Glomerular endothelial cell (primary cell): ENCODE results near the gene IHH. TPM values are rescaled to one million over a fixed set of nuclear protein-coding genes. Genes with fewer than 3 reads are reported as not detected.

Experiments
- DNase-seq: peaks from one replicate; pipeline ENCODE4 v3.0.0-alpha.2; 2011; ENCODE audit warnings: low read depth, low spot score; ENCODE audit errors: extremely low read depth
- total RNA-seq: library from RNA; depleted of rRNA; stranded (reverse); fragments of >200 nt; gene quantifications from 2 replicates; pipeline ENCODE4 v1.2.3, GENCODE V29; 2015

IHH gene
- not detected in 2 replicates for total RNA-seq

DNA sequence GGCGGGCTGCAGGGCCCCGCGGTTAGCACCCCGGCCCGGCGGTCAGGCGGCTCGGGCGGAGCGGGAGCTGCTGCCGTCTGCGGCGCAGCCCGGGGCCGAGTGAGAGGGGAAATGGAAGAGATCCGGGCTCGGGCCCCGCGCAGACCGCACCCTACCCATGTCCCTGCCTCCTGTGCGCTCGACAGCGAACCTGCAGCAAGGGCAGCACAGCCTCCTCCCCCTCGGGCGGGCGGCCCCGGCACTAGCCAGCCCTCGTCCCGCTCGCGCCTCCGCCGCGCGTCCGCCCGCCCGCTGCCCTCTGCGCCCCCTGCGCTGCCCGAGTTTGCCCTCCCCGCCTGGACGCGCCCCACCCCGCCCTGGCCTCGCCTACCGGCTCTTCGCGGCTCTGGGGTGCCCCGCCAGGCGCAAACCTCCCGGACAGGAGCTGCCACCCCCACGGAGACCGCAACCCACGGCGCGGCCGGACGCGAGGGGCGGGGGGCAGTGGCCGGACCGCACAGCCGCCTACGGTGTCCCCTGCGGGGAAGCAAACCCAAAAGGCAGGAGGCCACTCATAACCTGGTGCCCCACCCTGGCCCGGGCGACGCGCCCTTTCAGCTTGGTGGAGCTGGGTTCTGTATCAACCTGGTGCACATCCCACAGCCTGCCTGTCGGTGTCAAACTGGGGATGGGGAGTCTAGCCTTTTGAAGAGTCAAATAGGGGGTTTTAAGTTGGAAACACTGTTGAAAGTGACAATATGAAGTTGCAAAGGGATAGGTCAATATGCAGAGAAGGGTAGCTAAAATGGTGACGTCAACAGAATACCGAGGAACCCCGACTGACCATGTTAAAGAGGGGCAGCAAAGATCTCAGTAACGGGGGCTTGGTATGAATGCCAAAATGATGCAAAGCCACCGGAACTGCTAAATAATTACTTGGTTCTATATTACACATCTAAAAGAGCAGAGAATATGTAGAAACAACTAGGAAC lies at the start of gene IHH:
IHH (minus strand) TSS at position 101 of the 971 bp plus-strand sequence. CDS start 454 bp downstream, outside the sequence.
- no peak for DNase-seq

DNA sequence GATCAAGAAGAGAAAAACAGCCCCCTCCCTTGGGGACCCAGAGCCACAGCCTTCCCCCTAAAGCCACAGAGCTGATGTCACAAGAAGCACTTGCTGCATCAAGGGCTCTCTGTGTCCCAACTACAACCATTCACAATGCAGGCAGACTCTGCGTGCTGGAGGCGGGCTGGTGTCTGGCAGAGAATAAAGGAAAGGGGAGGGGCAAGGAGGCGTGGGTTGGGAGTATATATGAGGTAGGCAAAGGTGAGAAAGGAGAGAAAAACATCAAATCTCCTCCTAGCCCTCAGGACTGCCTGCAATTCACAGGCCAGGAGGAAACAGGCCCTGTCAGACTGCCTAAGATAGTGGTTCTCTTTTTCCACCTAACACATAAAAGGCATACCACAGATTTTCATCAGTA lies 48.8 kb upstream of the IHH start:
- no peak for DNase-seq

DNA sequence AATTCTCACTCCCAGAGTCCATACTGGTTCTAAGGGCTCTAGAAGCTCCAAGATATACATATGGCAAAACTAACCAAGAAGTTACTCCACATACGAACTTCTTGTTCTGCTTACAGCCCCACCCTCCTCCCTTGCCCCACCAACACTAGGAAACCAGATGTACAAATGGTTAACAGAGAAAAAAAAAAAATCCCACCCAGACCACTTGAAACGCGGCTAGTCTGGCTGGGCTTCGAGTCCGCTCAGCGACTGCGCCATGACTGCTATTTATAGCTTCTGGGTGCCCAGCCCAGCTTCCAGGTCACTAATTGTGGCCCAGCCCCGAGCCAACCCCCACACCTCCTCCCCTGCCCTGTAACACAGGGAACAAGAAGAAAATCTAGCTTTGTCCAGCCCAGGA lies 47.0 kb upstream of the IHH start:
- no peak for DNase-seq

DNA sequence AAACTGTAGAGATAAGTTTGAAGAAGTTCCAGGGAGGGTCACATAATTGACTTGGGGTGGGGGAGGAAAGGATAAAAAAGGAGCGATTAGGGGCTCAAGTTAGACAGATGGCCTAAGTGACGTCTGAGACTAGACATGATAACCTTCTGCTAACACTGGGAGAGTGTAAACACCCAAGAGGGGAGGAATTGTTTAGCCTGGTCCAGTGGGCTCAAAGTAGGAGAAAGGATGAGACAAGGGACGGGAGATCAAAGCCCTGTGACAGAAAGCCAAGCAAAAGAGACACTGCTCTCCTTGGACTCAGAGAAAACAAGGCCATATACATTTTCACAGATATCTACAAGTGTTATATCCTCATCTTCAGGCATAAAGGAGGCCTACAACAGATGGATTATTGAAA lies 45.5 kb upstream of the IHH start:
- DNase-seq, result no peak

DNA sequence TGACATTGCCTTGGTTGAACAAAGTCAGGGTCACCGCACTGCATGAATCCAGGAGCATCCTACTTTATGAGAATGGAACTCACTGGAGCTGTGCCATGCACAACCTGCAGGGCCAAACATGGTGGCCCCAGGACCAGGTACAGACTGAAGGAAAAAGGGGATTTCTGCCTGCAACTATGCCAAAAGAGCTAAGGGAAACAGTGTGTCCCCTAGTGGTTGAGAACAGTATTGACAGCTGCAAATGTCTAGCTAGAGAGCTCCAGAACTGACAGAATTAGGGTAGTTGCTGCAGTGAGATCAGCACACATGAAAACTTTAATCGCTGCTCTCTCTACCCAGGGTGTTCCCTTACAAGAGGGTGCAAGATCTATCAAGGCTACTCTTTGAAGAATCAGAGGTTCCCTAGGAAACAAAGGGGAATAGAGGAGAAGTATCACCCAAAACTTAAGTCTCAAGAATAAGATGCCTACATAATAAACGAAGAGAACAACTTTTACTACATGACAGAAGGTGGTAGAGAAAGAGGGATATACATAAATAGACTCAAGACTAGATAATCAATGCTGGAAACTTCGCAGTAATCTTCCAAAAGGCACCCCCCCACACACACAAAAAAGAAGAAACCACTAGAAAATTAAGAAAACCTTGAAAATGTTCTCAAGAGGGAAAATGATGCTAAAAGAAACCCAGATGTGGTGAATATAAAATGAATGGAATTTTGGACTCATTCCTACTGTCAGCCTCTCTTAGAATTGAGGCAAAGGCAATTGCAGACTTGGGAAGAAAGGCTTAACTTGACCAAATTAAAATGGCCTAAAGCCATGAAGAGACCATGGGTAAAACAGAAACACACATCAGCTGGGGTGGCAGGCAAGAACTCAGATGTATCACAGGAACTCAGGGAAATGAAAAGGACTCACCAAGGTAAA lies 43.6 kb upstream of the IHH start:
- DNase-seq, result peak; percentile 7

DNA sequence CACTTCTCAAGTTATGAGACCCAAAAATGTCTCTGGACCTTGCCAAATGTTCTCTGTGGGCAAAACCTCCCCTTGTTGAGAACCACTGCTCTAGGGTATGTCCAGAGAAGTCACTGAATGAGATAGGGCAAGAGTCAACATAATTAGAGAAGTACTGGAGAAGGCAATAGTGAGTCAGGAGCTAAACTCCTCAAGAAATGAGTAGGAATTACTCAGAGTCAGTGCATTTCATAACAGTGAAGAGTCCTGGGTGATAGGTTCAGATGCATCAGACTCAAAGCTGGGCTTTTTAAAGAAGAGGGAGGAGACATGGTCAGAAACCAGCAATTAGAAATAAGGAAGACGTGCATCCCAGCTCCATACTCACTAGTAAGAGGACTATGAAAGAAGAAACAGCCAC lies 38.6 kb upstream of the IHH start:
- no peak for DNase-seq

DNA sequence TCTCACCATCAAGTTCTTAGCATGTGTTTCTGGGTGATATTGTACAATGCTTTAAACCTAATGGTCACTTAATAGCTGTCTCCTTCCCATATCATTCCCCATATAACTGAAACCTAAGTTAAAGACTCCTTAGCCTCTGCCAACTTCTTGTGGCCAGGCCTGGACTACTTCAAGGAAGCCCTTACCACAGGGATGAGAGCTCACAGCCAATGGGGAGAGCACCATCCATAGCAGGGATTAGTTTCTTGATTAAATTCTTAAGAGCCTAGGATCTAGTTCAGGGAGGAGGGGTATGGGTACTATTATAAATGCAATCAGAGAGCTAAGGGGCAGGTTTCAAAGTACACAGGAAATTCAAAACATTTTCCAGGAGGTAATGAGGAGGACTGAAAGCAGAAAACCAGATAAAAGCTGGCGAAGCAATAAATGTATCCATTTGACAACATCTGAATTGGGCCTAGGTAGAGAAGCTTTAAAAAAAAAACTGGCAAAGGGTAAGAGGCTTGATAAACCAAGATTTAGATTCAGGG lies 34.8 kb upstream of the IHH start:
- no peak for DNase-seq

DNA sequence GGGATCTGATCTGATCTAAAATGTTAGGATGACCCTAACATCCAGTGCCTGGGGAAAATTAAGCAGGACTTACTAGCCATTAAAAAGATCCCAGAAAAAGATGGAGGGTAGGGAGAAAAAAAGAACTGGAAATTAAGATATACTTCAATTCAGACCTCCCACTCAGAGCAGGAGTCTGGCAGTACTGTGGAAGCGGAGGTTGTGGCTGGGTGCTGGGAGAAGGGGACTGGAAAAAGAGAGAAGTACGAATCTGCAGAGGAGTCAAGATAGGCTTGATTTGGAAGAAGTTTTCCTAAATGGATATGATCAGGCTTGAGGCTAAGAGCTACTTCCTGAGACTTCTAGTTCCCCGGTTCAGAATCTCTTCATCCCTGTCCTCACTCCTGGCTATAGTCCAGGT lies 33.5 kb upstream of the IHH start:
- DNase-seq, result no peak

DNA sequence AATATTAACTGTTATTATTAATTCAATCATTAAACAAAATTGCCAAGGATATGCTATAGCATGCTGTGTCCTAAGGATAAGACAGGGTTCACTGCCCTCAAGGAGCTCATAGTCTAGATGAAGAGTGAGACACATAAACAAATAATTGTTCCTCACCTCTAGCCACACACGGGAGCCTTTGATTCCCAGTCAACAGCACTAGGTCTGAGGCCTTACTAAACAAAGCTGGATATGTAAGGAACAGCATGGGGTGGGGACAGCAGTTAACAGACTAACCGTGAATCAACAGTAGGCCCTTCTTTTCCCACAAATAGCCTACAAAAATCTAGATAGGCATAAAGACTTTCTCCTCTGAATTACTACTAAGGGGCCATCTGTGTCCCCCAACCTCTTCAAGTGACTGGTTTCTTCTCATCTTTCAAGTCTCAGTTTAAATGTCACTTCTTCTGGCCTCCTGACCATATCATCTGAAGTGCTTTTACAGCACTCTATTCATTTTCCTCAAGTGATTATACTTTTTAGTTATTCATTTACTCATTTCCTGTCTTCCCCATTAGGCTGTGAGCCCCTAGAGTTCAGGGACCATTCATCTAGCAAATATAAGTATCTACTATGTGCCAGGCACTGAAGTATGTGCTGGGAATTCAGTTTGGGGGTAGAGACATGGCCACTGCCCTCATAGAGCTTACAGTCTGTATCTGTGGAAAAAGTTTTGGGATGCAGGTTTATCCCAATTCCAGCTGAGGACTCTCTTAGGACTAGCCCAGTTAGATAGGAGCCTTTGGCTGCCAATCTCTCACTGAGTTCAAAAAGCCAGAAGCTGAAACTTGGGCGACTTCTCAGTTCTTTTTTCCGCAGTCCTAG lies 29.9 kb upstream of the IHH start:
- DNase-seq, result no peak

DNA sequence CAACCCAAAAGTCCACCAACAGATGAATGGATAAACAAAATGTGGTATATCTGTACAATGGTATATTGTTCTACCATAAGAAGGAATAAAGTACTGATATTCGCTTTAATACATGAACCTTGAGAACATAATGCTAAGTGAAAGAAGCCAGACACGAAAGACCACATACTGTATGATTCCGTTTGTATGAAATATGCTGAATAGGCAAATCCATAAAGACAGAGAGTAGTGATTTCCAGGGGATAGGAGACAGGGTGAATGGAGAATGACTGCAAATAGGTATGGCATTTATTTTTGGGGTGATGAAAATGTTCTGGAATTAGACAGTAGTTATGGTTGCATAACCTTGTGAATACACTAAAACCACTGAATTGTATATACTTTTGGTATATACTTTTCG lies 28.6 kb upstream of the IHH start:
- no peak for DNase-seq

DNA sequence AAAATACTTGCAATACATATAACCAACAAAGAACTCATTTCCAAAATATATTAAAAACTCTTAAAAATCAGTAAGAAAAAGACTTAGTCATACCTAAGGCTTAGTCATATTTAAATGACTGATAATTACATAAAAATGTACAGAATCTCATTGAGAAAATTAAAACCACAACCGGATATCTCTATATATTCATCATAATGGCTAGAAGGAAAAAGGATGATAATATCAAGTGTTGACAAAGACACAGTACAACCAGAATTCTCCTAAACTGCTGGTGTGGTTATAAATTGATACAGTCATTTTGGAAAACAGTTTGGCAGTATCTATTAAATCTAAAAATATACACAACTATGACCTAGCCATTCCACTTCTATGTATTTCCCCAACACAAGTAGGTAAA lies 27.1 kb upstream of the IHH start:
- DNase-seq, result no peak

DNA sequence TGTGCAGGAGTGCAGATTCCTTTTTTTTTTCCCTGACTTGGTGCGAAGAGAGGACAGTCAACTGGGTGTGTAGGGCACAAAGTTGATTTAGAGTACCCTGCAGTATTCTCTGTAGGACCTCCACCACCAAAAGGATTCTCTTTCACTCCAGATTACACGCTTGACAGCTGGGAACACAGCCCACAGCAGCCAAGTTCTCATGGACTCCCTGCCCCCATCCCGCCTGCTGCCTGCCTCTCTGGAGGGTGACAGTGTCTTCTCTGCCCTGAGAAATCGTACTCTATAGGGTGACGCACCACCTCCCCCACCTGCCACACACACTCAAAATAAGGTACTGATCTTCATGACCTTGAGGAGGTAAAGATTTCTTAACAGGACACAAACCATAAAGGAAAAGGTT lies 26.6 kb upstream of the IHH start:
- no peak for DNase-seq

DNA sequence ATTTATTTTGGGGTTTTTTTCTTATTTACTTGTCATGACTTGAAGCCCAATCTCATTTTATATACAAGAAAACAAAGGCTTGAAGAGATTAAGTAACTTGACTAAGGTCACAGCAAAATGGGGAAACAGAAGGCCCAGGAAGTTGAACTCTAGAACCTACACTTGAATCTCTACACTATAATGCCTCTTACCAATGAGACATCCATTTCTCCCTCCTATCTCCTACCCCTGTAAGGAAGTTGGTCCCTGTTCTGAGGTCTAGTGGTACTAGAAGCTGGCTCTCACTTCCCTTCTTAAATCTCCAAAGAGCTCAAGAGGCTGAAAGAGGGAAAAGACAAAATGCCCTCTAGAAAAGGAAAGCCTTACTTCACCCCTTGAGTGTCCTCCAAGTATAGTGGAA lies 25.5 kb upstream of the IHH start:
- no peak for DNase-seq

DNA sequence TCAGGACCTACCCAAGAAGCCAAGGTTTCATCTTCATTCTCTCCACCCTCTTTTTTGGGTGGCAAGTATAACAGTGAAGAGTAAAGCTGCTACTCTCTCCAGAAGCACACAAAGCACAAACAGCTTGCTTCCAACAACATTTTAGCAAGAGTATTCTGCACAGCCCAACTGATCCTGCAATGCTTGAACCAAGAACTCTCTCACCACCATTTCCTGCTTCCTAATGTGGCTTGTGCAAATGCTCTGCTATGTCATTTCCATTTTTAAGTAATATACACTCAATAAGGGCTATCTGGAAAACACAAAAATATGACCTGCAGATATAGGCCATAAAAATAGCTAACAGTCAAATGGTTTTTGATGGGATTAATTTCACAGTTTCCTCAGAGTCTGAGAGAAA lies 24.1 kb upstream of the IHH start:
- no peak for DNase-seq

DNA sequence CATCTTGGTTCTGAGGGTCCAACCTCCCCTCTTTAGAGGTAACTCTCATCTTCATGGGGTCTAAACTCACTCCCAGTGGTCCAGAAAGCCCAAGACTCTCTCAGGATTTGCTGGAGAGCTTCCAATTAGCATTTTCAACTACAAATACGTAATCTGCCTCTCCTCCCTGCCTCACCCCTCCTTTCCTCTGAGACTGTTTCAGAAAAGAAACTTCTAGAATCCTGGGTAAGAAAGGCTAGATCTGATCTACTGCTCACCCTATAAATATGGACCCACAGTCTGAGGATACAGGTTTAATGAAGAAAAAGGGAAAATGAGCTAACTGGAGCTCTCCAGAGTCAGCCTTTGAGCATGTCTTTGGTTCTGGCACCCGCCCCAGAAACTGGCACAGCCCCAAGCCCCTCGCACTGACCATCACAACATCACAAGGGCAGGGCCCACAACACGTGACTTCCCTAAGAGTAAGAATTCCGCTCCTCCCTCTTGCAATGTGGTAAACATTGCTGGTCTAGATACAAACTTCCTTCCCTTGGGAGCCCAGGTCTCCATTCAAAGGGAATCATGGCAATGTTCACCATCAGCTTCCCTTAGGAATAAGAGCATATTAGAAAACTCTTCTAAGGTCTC lies 21.7 kb upstream of the IHH start:
- DNase-seq, result no peak

DNA sequence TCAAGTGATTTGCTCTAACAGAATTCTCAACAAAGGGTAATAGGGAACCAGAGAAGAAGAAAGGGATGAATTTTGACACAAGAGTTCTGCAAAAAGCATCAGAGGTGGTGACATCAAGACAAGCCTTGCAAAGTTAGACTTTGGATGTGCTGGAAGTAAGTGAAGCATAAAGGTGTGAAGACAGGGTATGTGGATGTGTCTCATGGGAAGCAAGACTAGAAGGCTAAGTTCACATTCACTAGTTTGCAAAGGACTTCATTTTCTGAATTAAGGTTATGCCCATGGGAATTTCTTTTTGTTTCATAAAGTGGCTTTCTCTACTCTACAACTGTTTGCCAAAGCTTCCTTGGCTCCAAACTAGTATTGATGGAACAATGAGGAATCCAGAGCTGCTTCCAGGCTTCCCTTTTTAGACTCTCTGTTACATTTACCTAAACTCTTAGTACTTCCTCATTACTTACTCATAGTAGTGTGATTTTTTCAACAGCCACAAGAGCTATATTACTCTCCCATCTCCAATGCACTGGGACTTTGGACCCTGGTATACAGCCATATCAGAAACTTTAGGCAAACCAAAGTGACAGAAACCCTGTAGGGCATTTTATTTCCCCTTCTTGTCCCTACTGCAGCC lies 21.1 kb upstream of the IHH start:
- no peak for DNase-seq

DNA sequence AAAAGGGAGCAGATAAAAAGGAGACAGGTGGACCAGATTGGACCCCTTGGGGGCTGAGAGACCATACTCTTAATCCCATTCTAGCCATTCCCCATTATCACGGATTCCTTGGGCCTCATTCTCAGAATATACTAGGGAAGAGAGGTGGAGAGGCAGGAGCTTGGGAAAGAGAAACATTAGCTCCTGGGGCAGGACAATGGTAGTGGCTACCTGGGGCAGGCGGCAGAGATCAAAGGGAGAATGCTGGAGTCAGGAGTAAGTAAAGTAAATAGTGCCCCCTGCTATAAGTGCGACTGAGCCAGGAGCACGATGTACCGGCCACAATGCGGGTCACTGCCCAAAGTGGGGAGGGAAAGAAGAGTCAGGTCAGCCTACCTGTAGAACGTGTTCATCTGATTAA lies 20.4 kb upstream of the IHH start:
- no peak for DNase-seq

DNA sequence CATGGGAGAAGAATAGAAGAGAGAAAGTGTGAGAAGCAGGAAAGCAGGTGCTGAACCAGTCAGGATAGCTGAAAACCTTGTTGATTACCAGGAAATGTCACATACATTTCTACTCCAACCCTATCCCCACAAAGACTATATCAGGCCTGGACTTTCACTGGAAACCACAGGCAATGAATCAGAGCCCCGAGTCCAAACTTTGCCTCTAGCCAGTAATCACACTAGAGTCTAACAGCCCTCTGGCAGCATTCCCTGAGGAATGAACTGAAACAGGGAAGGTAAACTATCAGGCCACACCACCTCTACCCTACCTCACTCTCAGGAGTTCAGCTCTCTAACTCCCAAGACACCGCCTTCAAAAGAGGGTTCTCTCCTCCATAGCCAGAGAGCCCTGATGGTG lies 18.7 kb upstream of the IHH start:
- no peak for DNase-seq

DNA sequence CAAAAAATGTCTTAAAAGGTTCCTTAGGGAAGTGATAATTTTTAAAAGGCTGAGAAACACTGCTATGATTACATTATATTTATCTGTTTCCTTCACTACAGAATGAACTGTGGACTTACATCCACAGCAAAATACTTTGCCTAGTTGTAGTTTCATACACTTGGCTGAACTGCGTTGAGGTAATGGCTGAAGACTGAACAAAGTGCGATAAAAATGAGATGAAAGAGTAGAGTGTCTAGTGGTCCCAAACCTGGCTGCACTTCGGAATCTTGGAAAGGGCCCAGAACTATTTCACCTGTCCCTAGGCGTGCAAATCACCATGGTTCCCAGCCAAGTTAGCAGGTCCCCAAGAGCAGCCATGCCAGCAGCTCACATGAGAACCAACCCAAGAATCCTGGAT lies 18.2 kb upstream of the IHH start:
- no peak for DNase-seq

DNA sequence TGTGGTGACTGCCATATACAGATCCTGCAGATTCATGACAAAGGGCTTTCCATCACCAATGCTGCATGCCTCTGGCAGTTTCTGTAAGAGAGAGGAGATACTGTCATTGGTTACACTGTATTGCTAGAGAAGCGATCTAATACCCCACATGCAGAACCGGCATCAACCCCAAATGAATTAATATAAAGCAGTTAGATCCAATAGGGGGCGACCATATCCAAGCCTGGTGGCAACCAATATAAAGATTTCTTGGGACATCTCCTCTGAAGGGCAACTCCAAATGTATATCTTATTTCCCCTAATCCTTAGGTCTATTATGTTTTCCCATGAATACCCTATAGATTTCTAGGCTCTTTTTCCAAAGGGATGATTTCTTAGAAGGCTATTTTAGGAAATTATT lies 17.4 kb upstream of the IHH start:
- DNase-seq, result no peak
